GM12865 (cell line): ENCODE data around the gene CTNND2.

Source experiments
- DNase-seq: peaks from one replicate; pipeline ENCODE4 v3.0.0; 2010; ENCODE audit warnings: low read depth
- H3K4me3 ChIP-seq: 2 replicates; pipeline ENCODE4 v1.5.1; 2011; ENCODE audit warnings: mild to moderate bottlenecking, low read depth, low read length, control low read depth
- TF ChIP-seq, protein P1 (sequence below): IDR thresholded peaks from 2 replicates; pipeline ENCODE4 v1.5.1; 2011; ENCODE audit warnings: low read length, control low read depth, low read depth, inconsistent platforms; ENCODE audit not compliant: insufficient read depth; ENCODE audit errors: missing control alignments

CTNND2 gene

DNA sequence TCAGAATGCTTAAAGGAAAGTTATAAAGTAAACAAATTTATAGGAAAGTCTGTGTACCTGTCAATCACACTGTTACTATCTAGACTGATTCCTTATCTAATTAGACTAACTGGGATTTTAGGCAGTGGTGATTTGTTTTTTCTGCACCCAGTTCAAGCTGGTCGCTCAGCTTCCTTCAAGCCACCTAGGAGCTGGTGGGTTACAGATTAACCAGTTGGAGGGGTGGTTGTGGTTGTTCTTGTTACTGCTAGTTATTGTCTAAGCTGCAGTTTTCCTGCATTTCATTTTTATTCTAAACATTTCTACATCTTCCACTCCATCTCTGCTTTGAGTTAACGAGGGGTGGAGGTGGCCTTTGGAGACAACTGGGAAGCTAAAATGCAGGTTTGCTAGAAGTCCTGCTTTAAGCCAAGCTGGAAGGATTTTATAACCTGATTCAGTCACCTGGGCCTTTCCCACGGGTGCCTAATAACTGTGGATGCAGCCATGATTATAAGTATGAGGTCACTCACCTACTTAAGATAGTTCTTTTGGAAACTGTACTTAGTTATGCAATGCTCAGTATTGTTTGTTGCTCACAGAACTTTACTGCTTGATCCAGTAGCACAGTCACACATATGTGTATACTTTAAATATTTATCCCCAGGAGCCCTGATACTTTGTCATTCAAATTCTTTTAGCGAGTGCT is 839.3 kb downstream of the CTNND2 start:
- TF ChIP-seq, protein P1, sequence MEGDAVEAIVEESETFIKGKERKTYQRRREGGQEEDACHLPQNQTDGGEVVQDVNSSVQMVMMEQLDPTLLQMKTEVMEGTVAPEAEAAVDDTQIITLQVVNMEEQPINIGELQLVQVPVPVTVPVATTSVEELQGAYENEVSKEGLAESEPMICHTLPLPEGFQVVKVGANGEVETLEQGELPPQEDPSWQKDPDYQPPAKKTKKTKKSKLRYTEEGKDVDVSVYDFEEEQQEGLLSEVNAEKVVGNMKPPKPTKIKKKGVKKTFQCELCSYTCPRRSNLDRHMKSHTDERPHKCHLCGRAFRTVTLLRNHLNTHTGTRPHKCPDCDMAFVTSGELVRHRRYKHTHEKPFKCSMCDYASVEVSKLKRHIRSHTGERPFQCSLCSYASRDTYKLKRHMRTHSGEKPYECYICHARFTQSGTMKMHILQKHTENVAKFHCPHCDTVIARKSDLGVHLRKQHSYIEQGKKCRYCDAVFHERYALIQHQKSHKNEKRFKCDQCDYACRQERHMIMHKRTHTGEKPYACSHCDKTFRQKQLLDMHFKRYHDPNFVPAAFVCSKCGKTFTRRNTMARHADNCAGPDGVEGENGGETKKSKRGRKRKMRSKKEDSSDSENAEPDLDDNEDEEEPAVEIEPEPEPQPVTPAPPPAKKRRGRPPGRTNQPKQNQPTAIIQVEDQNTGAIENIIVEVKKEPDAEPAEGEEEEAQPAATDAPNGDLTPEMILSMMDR: no peak
- H3K4me3 ChIP-seq: no peak overlapping the region
- no peak for DNase-seq

DNA sequence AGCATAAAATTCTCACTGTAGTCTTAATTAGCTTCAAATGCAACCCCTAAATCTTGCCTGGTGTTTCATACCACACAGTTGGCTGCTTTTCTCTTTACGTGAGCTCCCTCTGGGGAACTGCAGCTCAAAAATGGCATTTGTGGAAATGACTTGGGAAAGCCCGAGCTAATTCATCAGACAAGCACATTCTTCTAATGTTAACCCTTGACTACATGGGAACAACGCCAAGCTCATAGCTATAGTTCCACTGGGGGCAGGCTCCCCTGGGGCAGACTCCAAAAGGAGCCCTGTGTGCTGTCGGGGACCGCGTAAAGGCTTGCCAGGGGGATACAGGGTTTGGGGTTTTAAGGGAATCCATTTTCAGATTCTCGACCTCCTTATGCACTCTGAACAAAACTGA is 841.8 kb downstream of the CTNND2 start:
- no peak for DNase-seq
- no peak overlapping the region for H3K4me3 ChIP-seq
- TF ChIP-seq, protein P1: no peak

DNA sequence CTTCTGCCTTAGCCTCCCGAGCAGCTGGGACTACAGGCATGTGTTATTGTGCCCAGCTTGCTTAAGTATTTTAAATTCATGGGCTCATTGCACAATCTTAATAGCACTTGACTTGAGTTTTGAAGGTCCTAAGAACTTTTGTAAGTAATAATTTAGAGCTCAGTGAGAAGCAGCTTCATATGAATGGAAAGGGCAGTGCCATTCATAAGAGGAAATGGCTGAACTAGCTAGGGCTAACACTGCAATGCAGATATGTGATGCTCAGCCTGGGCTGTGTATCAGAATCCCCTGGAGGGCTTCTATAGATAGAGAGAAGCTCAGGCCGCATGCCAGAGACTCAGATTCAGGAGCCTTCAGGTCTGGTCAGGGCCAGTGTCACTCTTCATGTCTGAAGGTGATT is 847.7 kb downstream of the CTNND2 start:
- TF ChIP-seq, protein P1: no peak
- H3K4me3 ChIP-seq: no peak overlapping the region
- no peak for DNase-seq

DNA sequence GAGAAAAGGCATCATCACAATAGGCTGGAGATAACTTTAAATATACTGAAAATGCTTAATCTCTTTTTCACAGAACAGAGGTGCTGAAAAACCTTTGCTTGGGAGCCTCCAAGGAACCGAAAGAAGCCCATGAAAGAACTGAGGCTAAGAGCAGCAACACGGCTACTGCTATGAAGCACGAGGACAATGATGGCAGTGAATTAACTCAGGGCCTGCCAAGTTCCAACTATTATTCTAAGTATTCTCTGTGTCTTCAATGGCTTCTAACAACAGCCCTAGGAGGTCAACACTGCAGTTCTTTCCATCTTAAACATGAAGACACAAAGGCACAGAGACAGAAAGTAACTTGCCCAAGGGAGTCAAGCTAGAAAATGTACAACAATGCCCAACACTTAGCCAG is 850.2 kb downstream of the CTNND2 start:
- TF ChIP-seq, protein P1: no peak

DNA sequence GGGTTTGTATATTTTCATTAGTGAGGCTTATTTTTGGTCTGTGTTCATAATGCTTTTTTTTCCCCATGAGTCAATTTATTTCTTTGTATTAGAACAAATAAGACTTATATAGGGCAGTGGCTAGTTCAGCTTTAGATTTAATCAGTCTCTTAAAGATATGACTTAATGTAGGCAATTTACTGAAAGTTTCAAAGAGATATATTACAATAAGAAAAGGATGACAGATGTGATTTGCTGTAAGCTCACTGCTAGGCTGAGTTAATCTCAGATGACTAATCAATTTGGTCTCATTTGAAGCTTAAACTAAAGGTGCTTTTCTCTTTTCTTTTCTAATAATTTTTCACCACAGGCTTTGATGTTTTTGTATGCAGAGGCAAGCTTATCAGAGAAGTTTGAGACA is 851.4 kb downstream of the CTNND2 start:
- no peak for DNase-seq
- H3K4me3 ChIP-seq: no peak overlapping the region
- TF ChIP-seq, protein P1: no peak

More for the DNA sequence above, 850.2 kb downstream of the CTNND2 start:
- H3K4me3 ChIP-seq: no peak overlapping the region
- no peak for DNase-seq

DNA sequence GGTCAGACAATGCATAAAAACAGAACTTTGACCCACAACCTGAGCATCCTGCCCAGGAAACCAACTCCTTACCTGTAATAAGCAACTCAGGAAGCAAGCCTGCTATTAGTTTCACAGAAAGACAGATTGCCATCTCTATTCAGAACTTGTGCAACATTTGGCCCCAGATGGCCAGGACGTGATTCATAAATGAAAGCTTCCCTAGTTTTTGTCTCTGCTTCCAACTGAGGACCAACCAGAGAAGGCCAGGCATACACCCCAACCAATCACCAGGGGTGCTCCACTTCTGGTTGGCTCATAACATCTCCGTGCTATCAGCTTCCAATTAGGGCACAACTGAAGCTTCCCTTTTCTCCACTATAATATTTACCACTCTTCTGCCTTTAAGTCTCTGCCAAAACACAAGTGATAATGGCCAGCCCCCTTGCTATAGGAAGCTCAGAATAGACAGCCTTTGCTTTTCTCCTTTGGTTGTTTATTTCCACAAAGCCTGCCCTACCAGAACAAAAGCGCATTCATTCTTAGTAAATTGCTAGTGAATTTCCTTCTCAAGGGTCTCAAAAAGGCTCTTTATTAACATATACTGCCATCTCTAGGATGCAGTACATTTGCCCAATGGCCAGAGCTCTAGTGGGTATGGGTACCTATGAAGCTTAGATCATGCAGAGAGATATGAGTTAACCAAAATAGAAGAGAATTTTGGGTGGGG is 853.5 kb downstream of the CTNND2 start:
- TF ChIP-seq, protein P1: no peak
- DNase-seq: no peak
- H3K4me3 ChIP-seq: no peak overlapping the region

DNA sequence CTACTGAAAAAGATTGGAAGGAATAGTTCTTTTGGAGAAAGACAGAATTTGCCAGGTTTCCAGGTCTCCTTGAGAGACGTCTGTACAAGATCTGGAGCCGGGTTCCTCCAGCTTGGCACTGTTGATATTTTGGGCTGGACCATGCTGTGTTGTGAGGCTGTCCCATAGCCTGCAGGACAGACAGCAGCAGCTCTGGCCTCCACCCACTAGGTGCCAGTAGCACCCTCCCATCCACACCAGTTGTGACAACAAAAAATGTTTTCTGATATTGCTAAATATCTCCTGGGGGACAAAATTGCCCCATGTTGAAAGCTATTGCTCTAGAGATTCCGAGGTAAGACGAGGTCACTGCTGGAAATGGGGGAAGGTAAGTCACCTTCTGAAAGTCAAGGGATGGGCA is 855.5 kb downstream of the CTNND2 start:
- DNase-seq: peak; percentile 31
- no peak overlapping the region for H3K4me3 ChIP-seq
- TF ChIP-seq, protein P1: peak; percentile 33
